BLaER1 (cell line): ENCODE data around the gene SLAIN2.
A peak's percentile ranks its signal among the peaks of the same experiment; 100 is the strongest.

Experiments used
- H3K27ac ChIP-seq: shearing (Covaris generic); formaldehyde crosslinking; 2 replicates; pipeline ENCODE4 v1.8.1; 2022
- H3K27me3 ChIP-seq: shearing (Covaris generic); formaldehyde crosslinking; 2 replicates; pipeline ENCODE4 v1.8.1; 2022
- H3K36me3 ChIP-seq: shearing (Covaris generic); formaldehyde crosslinking; 2 replicates; pipeline ENCODE4 v1.8.1; 2022
- H3K4me1 ChIP-seq: shearing (Covaris generic); formaldehyde crosslinking; 2 replicates; pipeline ENCODE4 v1.8.1; 2022
- H3K4me2 ChIP-seq: shearing (Covaris generic); formaldehyde crosslinking; 2 replicates; pipeline ENCODE4 v1.8.1; 2022
- H3K4me3 ChIP-seq: shearing (Covaris generic); formaldehyde crosslinking; 2 replicates; pipeline ENCODE4 v1.8.1; 2022
- H3K9ac ChIP-seq: shearing (Covaris generic); formaldehyde crosslinking; 2 replicates; pipeline ENCODE4 v1.8.1; 2022
- H3K9me3 ChIP-seq: shearing (Covaris generic); formaldehyde crosslinking; 2 replicates; pipeline ENCODE4 v1.8.1; 2022
- H4K20me1 ChIP-seq: shearing (Covaris generic); formaldehyde crosslinking; 2 replicates; pipeline ENCODE4 v1.8.1; 2022
- Cebpa-rat ChIP-seq: shearing (Covaris generic); IDR thresholded peaks from 2 replicates; pipeline ENCODE4 v1.8.1; 2022

Gene SLAIN2

DNA sequence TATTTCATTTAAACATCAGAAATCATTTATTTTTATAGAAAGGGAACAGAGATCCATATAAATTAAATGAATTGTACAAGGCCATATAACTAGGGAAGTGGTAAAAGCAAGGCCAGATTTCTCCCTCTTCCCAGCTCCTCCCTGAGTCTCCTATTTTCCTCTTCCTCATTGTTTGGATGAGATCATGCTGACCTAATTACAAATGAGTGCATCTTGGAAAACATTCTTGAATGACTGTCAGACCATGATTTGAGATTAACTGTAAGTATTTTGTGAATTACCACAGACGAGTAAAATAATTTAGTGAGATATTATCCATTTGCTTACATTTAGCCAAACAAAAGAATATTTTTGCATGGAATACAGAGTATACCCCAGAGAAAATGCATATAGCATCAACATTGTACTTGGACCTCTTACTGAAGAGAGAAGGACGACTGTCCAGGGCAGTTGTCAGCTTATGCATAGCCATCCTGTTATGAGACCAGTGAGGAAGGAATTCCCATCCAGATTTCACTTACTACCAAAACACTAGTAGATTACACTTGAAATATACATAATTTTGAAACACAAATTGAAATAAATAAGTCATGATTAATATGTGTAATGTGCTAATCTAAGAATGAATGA, 47.3 kb downstream of the SLAIN2 start:
- H3K36me3 ChIP-seq: peaks cover 69% of the 10 kb centered on the region
- H3K4me1 ChIP-seq: no peaks in the 10 kb centered on the region
- H3K27ac ChIP-seq: no peak overlapping the region

DNA sequence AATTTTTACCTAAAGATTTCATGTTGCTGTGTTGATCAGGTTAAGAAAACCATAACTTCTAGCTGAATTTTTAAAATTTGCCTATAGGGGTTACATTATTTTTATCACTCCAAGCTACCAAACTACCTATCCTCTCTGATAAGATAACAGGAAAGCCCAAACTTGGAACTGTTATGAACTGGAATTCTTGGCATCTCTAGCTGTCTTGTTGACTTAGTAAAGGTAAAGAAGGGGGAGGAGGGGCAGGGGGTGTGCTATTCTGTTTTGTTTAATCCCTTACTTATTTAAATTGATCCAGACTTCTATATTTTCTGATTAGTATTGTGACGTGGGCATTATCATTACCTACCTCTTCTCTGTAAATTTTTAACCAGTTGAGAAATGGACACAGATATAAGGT, 54.7 kb downstream of the SLAIN2 start:
- peaks cover 54% of the 10 kb centered on the region for H3K36me3 ChIP-seq

More for the DNA sequence above, 47.3 kb downstream of the SLAIN2 start:
- Histone ChIP-seq H3K4me2 (no peak overlapping the region), H3K9ac (no peak overlapping the region), H3K27me3 (no peaks in the 10 kb centered on the region), H4K20me1 (no peaks in the 10 kb centered on the region), H3K9me3 (no peaks in the 10 kb centered on the region), H3K4me3 (no peak overlapping the region)
- TF ChIP-seq Cebpa-rat: no peak

DNA sequence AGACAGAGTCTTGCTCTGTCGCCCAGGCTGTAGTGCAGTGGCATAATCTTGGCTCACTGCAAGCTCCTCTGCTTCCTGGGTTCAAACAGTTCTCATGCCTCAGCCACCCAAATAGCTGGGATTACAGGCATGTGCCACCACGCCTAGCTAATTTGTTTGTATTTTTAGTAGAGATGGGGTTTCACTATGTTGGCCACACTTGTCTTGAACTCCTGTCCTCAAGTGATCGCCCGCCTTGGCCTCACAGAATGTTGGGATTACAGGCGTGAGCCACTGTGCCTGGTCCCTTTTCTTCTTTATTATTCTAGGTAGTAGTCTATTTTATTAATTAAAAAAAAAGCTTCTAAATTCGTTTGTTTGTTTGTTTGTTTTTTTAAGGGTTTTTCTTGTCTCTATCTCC, 59.1 kb downstream of the SLAIN2 start:
- Histone ChIP-seq H3K9me3 (peaks cover 53% of the 10 kb centered on the region), H3K4me1 (peaks cover 50% of the 10 kb centered on the region), H3K9ac (no peak overlapping the region), H3K27me3 (no peaks in the 10 kb centered on the region), H3K4me2 (peak overlapping the region; percentile 67), H3K27ac (peak overlapping the region; percentile 69), H3K36me3 (peaks cover 51% of the 10 kb centered on the region), H3K4me3 (no peak overlapping the region), H4K20me1 (no peaks in the 10 kb centered on the region)
- no peak for TF ChIP-seq Cebpa-rat

More for the DNA sequence above, 54.7 kb downstream of the SLAIN2 start:
- no peaks in the 10 kb centered on the region for H4K20me1 ChIP-seq
- H3K4me2 ChIP-seq: no peak overlapping the region
- no peaks in the 10 kb centered on the region for H3K27me3 ChIP-seq
- H3K9ac ChIP-seq: no peak overlapping the region
- H3K27ac ChIP-seq: no peak overlapping the region
- H3K4me3 ChIP-seq: no peak overlapping the region
- peaks cover 40% of the 10 kb centered on the region for H3K9me3 ChIP-seq
- H3K4me1 ChIP-seq: peaks cover 22% of the 10 kb centered on the region
- no peak for TF ChIP-seq Cebpa-rat

DNA sequence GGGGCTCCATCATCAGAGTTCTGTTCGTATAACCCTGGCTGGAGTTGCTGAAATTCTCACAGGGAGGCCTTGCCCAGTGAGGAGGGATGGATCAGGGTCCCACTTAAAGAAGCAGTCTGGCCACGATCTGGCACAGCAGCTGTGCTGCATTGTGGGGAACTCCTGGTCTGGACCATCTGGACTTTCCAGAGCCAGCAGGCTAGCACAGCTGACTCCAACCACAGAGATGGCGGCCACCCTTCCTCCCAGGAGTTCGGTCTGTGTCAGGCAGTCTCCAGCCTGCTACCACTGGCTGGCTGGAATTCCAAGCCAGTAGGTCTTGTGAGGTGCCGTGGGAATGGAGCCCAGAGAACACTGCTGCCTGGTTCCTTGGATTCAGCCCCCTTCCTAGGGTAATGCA, 62.0 kb downstream of the SLAIN2 start:
- Histone ChIP-seq H3K4me3 (no peak overlapping the region; the same call in 1 of the 2 replicates), H3K4me2 (peak overlapping the region; percentile 67), H3K36me3 (peaks cover 37% of the 10 kb centered on the region), H3K9ac (no peak overlapping the region), H3K27me3 (no peaks in the 10 kb centered on the region), H3K27ac (peak overlapping the region; percentile 69), H3K4me1 (peaks cover 50% of the 10 kb centered on the region), H3K9me3 (peaks cover 36% of the 10 kb centered on the region), H4K20me1 (no peaks in the 10 kb centered on the region)
- no peak for TF ChIP-seq Cebpa-rat

DNA sequence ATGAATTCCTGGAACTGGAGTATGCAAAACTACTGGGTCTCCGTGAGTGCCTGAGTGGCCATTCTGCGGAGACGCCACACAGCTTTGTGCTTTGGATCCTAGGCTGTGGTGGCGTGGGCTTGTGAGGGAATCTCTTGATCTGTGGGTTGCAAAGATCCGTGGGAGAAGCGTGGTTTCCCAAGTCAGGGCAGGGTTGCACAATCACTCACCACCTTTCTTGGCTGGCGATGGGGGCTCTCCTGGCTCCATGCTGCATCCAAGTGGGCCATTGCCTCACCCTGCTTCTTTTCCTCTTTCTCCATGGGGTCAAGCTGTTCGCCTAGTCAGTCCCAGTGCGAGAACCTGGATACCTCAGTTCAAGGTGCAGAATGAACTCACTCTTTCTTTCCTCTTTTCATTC, 62.5 kb downstream of the SLAIN2 start:
- Histone ChIP-seq H3K4me2 (peak overlapping the region; percentile 67), H3K9me3 (peaks cover 33% of the 10 kb centered on the region), H4K20me1 (no peaks in the 10 kb centered on the region), H3K4me3 (no peak overlapping the region), H3K9ac (no peak overlapping the region), H3K27ac (peak overlapping the region; percentile 69), H3K4me1 (peaks cover 50% of the 10 kb centered on the region), H3K27me3 (no peaks in the 10 kb centered on the region), H3K36me3 (peaks cover 38% of the 10 kb centered on the region)
- TF ChIP-seq Cebpa-rat: peak; percentile 46; the same call in 1 of the 2 replicates

DNA sequence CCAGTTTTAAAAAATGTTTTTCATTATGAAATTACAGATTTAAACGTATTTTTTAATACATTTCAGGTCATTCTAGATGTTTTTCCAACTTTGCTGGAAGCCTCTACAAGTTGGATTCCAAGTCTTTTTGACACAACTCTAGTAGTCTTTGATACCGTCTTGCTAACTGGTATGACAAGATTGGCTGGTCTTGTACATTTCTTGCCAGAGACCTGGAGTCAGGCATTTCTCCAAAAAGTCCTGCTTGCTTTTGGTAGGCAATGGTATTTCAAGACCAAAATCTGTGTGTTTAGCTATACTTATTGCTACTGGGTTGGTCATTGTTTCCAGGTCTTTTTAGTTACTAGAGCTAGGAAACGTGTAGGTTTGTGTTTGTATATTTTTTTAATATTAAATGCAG, 64.6 kb downstream of the SLAIN2 start:
- Histone ChIP-seq H3K36me3 (peaks cover 58% of the 10 kb centered on the region), H3K9me3 (peaks cover 38% of the 10 kb centered on the region), H3K4me1 (peaks cover 30% of the 10 kb centered on the region), H3K4me3 (no peak overlapping the region), H3K27ac (no peak overlapping the region), H3K27me3 (no peaks in the 10 kb centered on the region), H3K9ac (no peak overlapping the region), H4K20me1 (no peaks in the 10 kb centered on the region), H3K4me2 (no peak overlapping the region)
- no peak for TF ChIP-seq Cebpa-rat

DNA sequence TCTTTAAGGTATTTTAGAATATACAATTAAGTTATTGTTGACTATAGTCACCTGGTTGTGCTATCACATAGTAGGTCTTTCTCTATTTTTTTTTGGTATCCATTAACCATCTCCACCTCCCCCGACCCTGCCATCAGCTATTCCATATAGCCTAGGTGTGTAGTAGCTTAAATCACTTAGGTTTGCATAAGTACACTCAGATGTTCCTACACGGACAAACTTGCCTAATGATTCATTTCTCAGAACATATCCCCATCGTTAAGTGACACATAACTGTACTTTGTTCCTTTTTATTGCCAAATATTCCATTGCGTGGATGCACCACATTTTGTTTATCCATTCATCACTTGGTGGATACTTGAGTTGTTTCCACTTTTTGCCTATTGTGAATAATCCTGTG, 67.9 kb downstream of the SLAIN2 start:
- Histone ChIP-seq H3K4me3 (no peak overlapping the region), H3K4me2 (no peak overlapping the region), H4K20me1 (no peaks in the 10 kb centered on the region), H3K27ac (no peak overlapping the region), H3K36me3 (peaks cover 57% of the 10 kb centered on the region), H3K9me3 (peaks cover 24% of the 10 kb centered on the region), H3K9ac (no peak overlapping the region), H3K4me1 (no peaks in the 10 kb centered on the region), H3K27me3 (no peaks in the 10 kb centered on the region)
- TF ChIP-seq Cebpa-rat: no peak

DNA sequence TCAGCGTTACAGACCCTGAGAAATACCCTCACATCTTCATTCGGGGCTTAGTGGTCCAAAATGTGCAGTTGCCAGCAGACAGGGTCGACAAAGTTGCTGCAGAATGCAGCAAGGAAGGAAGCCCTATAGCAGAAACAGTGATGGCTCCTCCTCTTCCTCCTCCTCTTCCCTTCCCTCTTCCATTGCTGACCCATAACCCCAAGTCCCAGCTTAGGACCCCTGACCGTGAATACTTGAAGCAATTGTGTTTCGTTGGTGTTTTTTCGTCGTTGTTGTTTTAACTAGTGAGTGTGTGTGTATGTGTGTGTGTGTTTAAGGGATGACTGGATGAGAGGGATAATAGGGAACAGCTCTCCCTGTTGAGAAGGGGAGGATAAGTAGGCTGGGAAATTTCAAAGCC, 69.5 kb downstream of the SLAIN2 start:
- Histone ChIP-seq H3K27me3 (no peaks in the 10 kb centered on the region), H3K9me3 (peaks cover 24% of the 10 kb centered on the region), H3K36me3 (peaks cover 51% of the 10 kb centered on the region), H3K4me2 (no peak overlapping the region), H3K4me3 (no peak overlapping the region), H3K9ac (no peak overlapping the region), H3K27ac (no peak overlapping the region), H4K20me1 (no peaks in the 10 kb centered on the region), H3K4me1 (no peaks in the 10 kb centered on the region)
- no peak for TF ChIP-seq Cebpa-rat

DNA sequence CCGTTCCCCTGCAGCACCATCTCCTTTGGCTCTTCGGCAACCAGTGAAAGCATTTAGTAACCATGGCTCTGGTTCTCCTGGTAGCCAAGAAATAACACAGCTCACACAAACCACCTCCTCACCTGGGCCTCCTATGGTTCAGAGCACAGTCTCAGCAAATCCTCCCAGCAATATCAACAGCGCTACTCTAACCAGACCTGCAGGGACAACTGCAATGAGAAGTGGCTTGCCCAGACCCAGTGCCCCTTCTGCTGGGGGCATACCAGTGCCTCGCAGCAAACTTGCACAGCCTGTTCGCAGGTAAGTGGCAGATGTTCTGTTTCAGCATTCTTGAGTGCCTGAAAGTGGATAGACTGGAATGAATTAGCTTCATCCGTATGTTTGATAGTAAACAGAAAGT, 78.8 kb downstream of the SLAIN2 start:
- H3K36me3 ChIP-seq: peaks cover 50% of the 10 kb centered on the region
- H3K9ac ChIP-seq: no peak overlapping the region
- no peak for TF ChIP-seq Cebpa-rat
- no peaks in the 10 kb centered on the region for H3K27me3 ChIP-seq
- no peak overlapping the region for H3K4me3 ChIP-seq
- H3K27ac ChIP-seq: no peak overlapping the region
- H3K4me2 ChIP-seq: no peak overlapping the region
- H4K20me1 ChIP-seq: no peaks in the 10 kb centered on the region
- H3K4me1 ChIP-seq: no peaks in the 10 kb centered on the region
- H3K9me3 ChIP-seq: no peaks in the 10 kb centered on the region; the same call in 1 of the 2 replicates

DNA sequence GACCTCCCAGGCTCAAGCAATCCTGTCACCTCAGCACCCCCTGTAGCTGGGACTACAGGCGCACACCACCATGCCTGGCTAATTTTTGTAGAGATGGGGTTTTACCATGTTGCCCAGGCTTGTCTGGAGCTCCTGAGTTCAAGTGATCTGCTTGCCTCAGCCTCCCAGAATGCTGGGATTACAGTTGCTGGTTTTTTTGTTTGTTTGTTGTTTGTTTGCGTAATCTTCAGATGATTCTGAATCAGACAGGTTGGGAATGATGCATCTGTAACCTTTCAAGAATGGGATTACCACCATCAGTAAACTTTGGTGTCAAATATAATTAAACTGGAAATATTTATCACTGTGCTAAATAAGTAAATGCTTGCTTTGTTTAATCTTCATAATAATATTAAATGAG, 79.8 kb downstream of the SLAIN2 start:
- H3K27me3 ChIP-seq: no peaks in the 10 kb centered on the region
- H4K20me1 ChIP-seq: no peaks in the 10 kb centered on the region
- no peaks in the 10 kb centered on the region for H3K4me1 ChIP-seq
- H3K9me3 ChIP-seq: no peaks in the 10 kb centered on the region; the same call in 1 of the 2 replicates
- H3K4me2 ChIP-seq: no peak overlapping the region
- H3K9ac ChIP-seq: no peak overlapping the region
- TF ChIP-seq Cebpa-rat: no peak
- no peak overlapping the region for H3K27ac ChIP-seq
- no peak overlapping the region for H3K4me3 ChIP-seq
- H3K36me3 ChIP-seq: peaks cover 50% of the 10 kb centered on the region

DNA sequence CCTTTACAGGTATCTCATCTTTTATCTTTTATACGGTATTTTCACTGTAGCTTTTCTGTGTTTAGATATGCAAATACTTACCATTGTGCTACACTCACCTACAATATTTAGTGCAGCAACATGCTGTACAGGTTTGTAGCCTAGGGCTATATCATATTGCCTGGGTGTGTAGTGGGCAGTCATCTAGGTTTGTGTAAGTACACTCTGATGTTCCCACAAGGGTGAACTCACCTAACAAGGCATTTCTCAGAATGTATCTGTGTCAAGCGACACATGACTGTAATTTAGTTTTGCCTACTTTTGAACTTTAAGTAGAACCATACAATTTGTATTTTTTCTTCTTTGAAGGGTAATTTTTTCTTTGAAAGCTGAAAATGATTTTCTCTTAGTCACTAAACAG, 87.6 kb downstream of the SLAIN2 start:
- Histone ChIP-seq H3K4me3 (no peak overlapping the region), H3K4me2 (no peak overlapping the region), H3K36me3 (peaks cover 20% of the 10 kb centered on the region), H3K9ac (no peak overlapping the region), H3K27me3 (no peaks in the 10 kb centered on the region), H4K20me1 (no peaks in the 10 kb centered on the region), H3K4me1 (peaks cover 8% of the 10 kb centered on the region), H3K27ac (no peak overlapping the region), H3K9me3 (no peaks in the 10 kb centered on the region)
- TF ChIP-seq Cebpa-rat: no peak
